ENCODE results near the gene MTCP1. TPM values are rescaled to one million over a fixed set of nuclear protein-coding genes. Genes with fewer than 3 reads are reported as not detected.

MTCP1 gene, protein sequence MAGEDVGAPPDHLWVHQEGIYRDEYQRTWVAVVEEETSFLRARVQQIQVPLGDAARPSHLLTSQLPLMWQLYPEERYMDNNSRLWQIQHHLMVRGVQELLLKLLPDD
- 10 to 100 TPM; 17.9 to 21.2 (median 18.2) TPM for polyA plus RNA-seq (ENCODE audit: insufficient read length in 3 of 3)
- long read RNA-seq, donor 1, partial matches to known transcripts, result 15 of 22 reads
- long read RNA-seq, donor 1, other reads (novel, unspliced or antisense), result 7 of 22 reads
- long read RNA-seq, donor 2, partial matches to known transcripts, result 21 of 31 reads
- long read RNA-seq, donor 2, other reads (novel, unspliced or antisense), result 10 of 31 reads
- long read RNA-seq, donor 3, partial matches to known transcripts, result 0 of 6 reads
- long read RNA-seq, donor 3, other reads (novel, unspliced or antisense), result 6 of 6 reads
- long read RNA-seq, donor 4, partial matches to known transcripts, result 6 of 12 reads
- long read RNA-seq, donor 4, other reads (novel, unspliced or antisense), result 6 of 12 reads
- long read RNA-seq, donor 5, result 0 reads
- long read RNA-seq, donor 6, partial matches to known transcripts, result 14 of 24 reads
- long read RNA-seq, donor 6, other reads (novel, unspliced or antisense), result 10 of 24 reads
- long read RNA-seq, donor 7, partial matches to known transcripts, result 6 of 12 reads
- long read RNA-seq, donor 7, other reads (novel, unspliced or antisense), result 6 of 12 reads
- long read RNA-seq, donor 8, result 0 reads
- long read RNA-seq, donor 9, partial matches to known transcripts, result 0 of 10 reads
- long read RNA-seq, donor 9, other reads (novel, unspliced or antisense), result 9 of 10 reads
- long read RNA-seq, donor 10, result 0 reads
- long read RNA-seq, donor 11, partial matches to known transcripts, result 0 of 6 reads
- long read RNA-seq, donor 11, other reads (novel, unspliced or antisense), result 6 of 6 reads
- long read RNA-seq, donor 12, partial matches to known transcripts, result 0 of 14 reads
- long read RNA-seq, donor 12, other reads (novel, unspliced or antisense), result 14 of 14 reads
- long read RNA-seq, donor 13, partial matches to known transcripts, result 37 of 44 reads
- long read RNA-seq, donor 13, other reads (novel, unspliced or antisense), result 7 of 44 reads
- long read RNA-seq, donor 14, partial matches to known transcripts, result 42 of 52 reads
- long read RNA-seq, donor 14, other reads (novel, unspliced or antisense), result 10 of 52 reads
- long read RNA-seq, donor 15, partial matches to known transcripts, result 0 of 13 reads
- long read RNA-seq, donor 15, other reads (novel, unspliced or antisense), result 13 of 13 reads
- long read RNA-seq, donor 16, partial matches to known transcripts, result 9 of 9 reads
- long read RNA-seq, donor 16, other reads (novel, unspliced or antisense), result 0 of 9 reads

DNA sequence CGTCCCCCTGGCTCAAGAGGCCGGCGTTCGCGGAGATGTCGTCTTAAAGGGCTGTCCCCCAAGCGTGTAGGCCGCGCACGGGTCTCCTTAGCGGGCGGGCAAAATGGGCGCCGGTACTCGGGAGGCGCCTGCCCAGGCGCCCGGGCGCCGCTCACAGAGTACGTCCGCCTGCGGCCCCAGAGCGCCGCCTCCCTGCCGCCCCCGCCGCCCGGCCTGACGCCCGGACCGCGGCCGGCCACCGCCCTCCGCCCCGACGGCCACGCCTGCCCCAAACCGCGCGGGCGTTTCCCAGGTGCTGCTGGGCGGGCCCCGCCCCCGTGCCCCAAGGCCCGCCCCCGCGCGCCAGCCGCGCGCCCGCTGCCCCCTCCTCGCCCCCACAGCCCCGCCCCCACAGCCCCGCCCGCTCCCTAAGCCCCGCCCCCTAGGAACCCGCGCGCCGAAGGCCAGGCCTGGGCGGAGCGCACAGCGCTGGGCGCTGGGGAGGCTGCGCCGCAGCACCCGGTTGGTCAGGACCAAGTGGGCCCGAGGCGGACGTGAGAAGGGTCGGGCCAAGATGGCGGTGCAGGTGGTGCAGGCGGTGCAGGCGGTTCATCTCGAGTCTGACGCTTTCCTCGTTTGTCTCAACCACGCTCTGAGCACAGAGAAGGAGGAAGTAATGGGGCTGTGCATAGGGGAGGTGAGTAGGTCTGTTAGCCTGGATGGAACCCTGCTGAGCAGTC, at the start of gene MTCP1, which contains the start of the genes BRCC3 and CMC4:
Gene MTCP1 (minus strand): TSS at position 162 of the 719 bp plus-strand sequence. CDS start 5,126 bp downstream, outside the sequence.
Gene BRCC3 (plus strand): TSS at position 534 of the 719 bp plus-strand sequence. CDS start 20 bp downstream, at position 554.
Gene CMC4 (minus strand): TSS at position 162 of the 719 bp plus-strand sequence. CDS start 7,113 bp downstream, outside the sequence.
- DNase-seq, result peak; percentile 62

DNA sequence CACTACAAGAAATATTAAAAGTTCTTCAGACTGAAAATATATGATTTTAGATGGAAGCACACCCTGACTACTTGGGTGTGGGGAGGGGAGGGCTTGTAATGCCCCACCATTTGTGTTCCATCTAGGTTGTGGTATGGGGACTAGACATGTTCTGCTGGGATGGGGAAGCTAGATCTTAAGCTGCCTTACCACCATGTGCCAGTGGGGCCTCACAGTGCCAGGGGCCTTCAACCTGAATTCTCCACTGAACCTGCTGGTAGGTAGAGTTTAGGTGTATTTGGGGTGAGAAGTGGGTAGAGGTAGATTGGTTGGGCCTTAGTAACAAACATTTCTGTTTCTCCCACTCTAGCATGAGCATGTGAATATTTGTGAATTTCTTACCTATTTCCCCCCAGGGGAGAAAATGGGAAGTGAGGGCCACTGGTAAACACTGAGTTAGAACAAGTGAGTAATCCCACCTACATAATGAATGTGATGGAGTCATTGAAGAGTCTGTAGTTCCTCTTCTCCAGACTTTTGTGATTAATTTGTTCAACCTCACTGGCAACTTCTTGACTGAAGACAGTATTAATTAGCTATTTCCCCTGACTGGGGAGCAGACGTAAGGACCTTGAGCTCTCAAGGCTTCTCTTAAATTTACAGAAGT, 44.4 kb upstream of the MTCP1 start:
- no peak for DNase-seq

DNA sequence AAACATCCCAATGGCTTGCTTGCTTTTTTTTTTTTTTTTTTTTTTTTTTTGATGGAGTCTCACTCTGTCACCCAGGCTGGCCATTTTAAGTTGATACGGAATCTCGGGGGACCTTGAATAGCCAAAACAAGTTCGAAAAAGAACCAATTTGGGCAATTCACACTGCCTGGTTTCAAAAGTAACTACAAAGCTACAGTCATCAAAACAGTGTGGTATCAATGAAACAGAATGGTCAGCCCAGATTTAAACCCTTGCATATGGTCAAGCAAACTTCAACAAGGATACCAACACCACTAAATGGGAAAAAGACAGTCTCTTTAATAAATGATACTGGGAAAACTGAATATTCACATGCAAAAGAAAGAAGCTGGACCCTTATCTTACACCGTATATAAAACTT, 42.2 kb upstream of the MTCP1 start:
- DNase-seq, result no peak

DNA sequence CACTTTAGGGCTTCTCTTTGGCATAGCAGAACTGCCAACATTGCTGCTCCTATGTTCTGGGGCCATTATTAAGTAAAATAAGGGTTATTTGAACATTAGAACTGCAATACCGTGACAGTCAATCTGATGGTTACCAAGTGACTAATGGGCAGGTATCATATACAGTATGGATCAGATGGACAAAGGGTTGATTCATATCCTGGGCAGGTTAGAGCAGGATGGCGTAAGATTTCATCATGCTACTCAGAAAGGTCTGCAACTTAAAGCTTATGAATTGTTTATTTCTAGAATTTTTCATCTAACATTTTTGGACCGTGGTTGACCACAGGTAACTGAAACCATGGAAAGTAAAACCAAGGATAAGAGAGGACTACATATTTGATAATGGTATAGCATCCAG, 41.2 kb upstream of the MTCP1 start:
- no peak for DNase-seq

DNA sequence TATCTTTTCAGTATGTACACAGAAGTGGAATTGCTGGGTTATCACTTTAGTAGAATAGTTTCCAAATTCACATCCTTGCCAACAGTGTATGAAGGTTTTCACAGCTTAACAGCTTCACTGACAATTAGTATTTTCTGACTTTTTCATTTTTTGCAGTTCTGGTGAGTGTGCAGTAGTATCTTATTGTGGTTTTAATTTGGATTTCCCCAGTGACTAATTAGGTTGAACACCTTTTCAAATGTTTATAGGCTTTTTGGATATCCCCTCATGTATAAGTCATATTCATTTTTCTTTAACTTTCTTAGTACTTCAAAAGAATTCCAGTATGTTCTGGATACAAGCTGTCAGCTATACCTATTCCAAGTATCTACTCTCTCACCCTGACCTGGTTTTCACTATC, 37.5 kb upstream of the MTCP1 start:
- no peak for DNase-seq

DNA sequence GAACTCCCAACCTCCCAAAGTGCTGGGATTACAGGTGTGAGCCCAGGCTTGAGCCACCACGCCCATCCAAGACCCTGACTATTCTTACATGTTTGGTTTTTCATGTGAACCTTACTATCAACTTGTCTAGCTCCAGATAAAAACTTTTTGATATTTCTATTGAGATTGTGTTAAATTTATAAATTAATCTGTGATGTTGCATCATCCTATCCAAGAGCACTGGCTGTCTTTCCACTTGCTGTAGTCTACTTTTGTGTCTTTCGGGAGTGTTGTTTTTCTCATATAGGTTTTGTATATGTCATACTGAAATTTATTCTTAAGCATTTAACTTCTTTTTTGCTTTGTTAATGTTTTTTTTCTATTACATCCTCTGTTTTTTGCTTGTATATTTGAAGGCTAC, 35.0 kb upstream of the MTCP1 start:
- DNase-seq, result no peak

DNA sequence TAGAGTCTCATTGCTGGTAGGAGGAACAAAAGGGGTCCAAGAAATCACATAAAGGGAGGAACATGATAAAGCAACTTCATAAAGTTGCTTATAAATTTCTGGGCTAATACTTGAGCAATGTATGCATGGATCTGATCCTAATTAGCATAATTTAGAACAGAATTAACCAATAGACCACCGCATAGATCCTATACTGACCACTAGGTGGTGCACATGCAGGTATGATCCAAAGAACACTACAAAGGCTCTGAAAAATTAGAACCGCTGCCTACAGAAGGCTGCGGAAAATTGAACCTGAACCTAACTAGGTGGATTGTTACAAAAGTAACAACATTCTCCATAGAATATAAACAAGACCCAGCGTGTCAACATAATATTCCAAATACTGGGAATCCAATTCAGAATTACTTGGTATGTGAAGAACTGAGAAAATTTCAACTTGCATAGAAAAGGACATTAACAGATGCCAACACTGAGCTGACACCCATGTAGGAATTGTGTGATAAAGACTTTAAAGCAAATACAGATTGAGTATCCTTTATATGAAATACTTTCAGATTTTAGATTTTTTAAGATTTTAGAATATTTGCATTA, 23.6 kb upstream of the MTCP1 start:
- peak; percentile 16 for DNase-seq

DNA sequence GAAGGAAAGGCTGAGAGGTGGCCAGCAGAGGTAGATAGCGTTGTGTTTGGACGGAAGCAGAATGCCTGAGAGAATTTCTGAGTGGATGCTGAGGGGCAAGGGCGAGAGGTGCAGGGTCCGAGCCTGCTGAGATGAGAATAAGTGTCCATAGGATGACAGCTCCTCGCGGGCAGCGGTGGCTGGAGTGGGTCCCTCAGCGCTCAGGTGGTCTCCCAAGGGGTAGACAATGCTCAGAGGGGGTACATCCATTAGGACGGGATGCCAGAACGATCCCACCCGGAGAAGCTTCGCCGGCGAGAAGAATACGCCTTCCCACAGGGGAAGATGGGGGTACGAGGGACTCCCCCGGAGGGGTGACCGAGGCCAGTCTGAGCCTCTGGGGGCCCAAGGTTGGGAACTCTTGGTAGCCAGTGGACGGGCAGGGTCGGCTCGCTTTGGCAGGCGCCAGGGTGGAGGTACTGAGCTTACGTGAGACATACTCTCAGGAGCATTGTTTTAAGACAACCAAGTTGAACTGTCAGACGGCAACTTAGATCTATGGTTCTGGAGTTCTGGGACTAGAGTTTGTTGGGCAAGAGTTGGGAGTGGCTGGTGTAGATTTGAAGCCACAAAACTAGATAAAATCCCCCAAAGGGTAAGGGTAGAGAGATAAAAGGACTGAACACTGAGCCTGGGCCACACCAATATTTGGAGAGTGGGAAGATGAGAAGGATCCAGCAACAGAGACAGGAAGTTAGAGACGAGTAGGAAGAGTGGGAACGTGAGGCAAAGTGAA, 16.2 kb upstream of the MTCP1 start:
- DNase-seq, result no peak

DNA sequence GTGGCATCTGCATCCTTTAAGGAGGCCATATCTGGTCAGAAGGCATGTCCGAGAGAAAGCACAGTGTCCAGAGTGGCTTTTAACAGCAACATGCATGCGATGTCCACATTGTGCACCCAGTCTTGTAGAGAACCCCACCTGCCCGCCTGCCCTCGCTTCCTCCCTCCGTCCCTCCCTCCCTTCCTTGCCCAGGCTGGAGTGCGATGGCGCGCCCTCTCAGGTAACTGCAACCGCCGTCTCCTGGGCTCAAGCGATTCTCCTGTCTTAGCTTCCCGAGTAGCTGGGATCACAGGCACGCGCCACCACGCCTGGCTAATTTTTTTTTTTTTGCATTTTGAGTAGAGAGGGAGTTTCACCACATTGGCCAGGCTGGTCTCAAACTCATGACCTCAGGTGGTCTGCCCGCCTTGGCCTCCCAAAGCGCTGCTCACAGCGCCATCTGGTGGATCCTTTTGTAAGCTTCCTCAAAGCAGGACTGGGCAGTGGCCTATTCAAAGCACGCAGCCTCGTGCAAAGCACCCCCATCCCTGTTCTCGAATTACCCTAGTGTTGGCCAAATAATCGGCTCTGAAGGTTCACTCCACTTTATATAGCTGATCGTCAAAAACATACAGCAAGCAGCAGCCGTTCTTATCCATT, 15.4 kb upstream of the MTCP1 start:
- DNase-seq, result no peak

DNA sequence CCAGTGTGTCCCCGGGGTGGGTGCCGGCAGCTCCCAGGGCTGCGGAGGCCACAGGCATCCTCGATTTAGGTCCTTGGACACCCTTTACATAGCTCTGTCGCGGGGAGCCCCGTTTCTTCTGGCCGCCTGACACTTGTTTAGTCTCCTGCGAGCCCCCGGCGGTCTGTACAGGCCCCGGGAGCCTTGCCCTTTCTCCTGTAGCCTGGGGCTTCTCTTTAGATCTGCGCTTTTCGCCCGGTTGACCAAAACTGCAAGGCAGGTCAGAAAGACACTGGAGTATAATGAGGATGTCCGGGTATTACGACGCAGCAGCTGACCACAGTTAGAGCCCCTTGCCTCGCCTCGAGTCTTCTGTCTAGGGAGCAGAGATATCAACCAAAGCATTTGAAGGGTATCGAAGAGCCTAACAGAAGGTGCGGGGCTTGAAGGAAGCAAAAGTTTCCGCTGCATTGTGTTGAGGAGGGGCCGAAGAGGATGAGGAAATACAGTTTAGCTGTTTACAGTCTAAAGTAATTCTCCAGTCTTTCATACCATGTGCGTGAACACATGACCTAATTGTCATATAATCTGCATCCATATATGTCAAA, 851 bp upstream of the MTCP1 start:
- no peak for DNase-seq

DNA sequence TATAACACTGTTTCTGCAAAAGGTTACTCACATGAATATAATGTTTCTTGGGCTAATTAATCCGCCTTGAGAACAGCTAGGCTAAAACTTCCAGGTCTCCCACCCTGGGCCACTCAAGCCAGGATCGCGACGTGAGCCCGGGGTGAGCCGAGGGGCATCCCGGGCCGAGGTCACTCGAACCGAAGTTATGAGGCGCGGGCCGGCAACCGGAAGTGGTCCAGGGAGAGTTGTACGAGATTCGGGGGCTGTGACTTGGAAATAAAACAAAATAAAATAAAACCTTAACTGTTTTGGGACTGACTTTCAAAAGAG, 317 bp downstream of the MTCP1 start:
- no peak for DNase-seq

DNA sequence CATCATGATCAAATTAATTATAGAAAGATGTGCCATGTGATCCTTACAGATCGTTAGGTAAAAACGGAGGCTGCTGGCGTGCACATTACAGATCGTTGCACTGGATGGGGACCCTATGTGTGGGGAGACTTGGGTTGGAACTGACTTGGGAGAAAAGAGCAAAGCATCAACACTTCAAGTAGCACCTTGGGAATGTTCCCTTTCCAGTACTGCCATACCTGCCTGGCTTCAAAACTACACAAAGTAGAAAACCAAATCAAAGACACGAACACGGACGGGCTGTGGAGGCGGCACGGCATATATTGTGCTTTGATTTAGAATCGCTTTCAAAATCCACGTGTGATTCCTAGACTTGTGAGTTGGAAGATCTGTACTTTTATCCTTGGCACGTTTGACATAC, 898 bp downstream of the MTCP1 start:
- DNase-seq, result no peak

DNA sequence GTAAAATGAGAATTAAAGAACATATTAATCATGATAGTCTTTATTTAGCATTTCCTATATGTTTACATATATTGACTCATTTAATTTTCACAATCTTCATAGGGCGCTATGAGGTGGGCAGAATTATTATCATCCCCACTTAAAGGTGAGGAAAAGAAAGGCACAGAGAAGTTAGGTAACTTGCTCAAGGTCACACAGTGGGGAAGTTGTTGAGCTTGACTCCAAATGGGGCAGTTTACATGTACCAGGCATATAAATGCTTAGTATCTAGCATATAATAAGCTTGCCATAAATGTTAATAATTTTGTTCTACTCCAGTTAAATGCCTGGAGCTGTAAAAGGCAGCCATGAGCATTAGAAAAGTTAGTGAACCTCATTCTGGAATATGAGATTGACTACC, 1.5 kb downstream of the MTCP1 start:
- no peak for DNase-seq

DNA sequence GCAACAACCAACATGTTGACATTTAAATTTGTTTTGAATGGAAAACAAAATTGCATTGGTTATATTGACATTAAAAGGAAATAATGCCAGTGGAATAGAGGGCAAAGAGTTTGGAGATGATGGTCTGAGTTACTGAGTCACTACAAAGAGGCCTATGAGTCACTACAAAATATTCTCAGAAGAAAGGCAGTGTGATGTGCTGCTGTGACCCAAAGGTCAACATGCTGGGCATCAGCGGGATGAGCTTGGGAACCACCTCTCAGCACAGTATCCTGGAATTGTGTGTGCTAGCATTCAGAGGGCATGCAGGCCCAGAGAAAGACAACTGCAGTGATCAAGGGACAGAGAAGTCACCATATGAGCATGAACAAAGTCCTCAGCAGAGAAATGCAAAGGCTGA, 2.8 kb downstream of the MTCP1 start:
- DNase-seq, result no peak

DNA sequence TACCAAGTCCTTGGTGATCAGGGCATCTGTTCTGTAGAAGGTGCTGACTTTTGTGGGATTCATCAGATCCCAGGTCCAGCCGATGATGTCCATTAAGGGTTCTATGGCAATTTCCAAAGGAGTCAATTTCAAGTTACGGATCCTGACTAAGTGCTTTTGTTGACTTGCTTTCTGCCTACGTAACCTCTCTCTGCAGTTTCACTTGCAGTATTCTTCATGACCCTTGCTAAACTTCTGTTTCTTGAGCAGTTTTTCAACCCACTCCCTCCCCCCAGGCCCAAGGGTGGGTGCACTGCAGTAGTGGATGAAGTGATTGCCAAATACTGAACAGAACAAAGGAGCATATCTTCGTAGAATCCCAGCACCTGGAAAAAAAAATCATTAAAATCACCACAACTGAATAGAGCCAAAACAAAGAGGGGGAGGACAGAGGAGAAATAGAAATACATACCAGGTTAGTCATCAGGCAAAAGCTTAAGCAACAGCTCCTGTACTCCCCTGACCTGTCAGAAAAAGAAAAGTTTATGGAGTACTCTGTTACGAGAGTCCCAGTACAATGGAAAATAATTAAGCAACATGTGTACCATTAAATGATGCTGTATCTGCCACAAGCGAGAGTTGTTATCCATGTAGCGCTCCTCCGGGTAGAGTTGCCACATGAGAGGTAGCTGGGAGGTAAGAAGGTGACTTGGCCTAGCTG, 5.8 kb downstream of the MTCP1 start:
- DNase-seq, result no peak

DNA sequence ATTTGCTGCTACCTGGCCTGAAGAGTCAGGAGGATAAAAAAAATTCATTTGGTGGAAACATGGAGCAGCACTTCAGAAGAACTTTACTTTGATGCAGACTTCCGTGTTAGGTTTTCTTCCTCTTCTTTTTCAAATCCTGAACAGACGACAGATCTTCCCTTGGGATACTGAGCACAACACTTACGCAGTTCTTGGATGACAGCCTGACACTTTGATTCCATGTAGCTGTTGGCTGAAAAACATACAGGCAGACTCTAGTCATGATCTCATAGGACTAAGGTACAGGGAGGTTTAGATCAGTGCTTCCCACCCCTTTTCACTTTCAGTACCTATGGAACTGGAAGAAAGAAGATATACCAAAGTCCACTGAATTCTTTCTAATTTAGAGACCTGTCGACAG, 9.2 kb downstream of the MTCP1 start:
- DNase-seq, result no peak

DNA sequence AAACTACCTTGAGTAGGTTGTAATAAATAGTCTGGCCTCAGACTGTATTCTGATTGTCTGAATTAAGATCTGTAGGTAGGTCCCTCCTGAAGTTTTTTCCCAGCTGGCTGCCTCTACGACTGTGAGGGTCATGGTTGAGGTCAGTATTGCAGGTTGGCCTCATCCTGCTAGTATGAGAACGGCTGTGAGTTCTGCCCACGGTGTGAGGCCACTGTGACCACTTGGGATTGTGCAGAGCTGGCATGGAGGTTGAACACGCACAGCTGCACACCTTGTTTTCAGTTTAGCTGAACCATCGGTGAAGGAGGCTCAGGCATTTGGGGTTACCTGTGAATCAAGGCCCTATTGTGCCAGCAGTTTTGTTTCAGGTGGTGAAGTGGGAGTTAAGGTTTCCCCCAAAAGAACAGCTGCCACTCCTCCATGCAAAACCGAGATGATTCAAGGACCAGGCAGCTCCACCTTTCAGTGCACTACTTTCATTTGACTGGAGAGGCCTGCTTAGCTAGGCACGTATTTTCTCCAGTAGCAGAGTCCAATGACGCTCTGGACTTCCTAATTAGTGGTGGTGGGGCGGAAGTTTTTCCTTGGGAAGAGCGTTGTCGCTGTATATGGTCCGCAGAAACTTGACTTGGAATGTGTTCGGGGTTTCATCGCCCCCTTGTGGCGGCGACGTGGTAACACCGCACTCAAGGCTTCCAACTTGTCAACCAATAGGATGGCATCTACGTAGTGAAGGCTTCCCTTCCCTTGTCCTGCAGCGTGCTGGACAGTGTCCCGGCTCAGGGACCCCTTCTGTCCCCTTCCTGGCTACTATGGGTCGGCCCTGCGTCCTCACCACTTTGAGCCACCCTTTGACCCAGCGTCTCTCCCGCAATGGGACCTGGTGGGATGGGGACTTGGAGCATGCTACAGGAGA, 13.8 kb downstream of the MTCP1 start:
- peak; percentile 71 for DNase-seq
